GM12878 (cell line): Measurements from ENCODE around the gene CCDC191. TPM values are rescaled to one million over a fixed set of nuclear protein-coding genes. Genes with fewer than 3 reads are reported as not detected.

Experiments used
- ATAC-seq: fragments of 200-7000 bp; cut with Tn5 transposase; 3 replicates; pipeline ENCODE4 v1.9.1; 2020; ENCODE audit warnings: mild to moderate bottlenecking, moderate library complexity
- BruUV-seq: library from RNA; stranded (reverse); fragments of 400-500 nt; replicated peaks from 2 replicates; lab custom pipeline; 2021; lab: Mats Ljungman, UMichigan
- CTCF ChIA-PET: fragments of 300-600 bp; sonication (Branson Sonifier 250); formaldehyde crosslinking; extraction: SDS; loops from one replicate; lab custom pipeline; 2021; ENCODE audit warnings: inconsistent platforms; lab: Yijun Ruan, JAX
- POLR2A ChIA-PET: fragments of 350-600 bp; formaldehyde crosslinking; extraction: SDS; loops from one replicate; lab custom pipeline; 2021; ENCODE audit warnings: inconsistent platforms; lab: Charles Lee
- RAD21 ChIA-PET: fragments of 300-600 bp; sonication (Branson Sonifier 250); formaldehyde crosslinking; loops from one replicate; lab custom pipeline; 2023; ENCODE audit warnings: antibody characterized with exemption; ENCODE audit not compliant: unreplicated experiment; lab: Charles Lee
- SMC1A ChIA-PET: fragments of 300-600 bp; sonication (Branson Sonifier 250); formaldehyde crosslinking; loops from one replicate; lab custom pipeline; 2023; ENCODE audit not compliant: unreplicated experiment, uncharacterized antibody; lab: Charles Lee
- DNase-seq: peaks from one replicate; pipeline ENCODE4 v3.0.0-alpha.2; 2011; ENCODE audit warnings: low read depth, low spot score
- FAIRE-seq: peaks from 3 replicates; lab custom pipeline; 2011; peaks lifted over from hg19 to GRCh38; lab: Jason Lieb, UNC
- H2AFZ ChIP-seq: 2 replicates; pipeline ENCODE4 v1.6.0; 2011; ENCODE audit warnings: low read depth, low read length, control low read depth; ENCODE audit not compliant: control insufficient read depth
- H3K27ac ChIP-seq: 2 replicates; pipeline ENCODE4 v1.5.1; 2011; ENCODE audit warnings: control low read depth; ENCODE audit not compliant: control insufficient read depth, insufficient read depth
- H3K27me3 ChIP-seq, 2 experiments: replicated peaks in 1 of 2; 2 replicates each; pipeline versions ENCODE4 v1.6.0 to v1.6.1; 2011; ENCODE audit warnings: low read length in 1 of 2; ENCODE audit not compliant: control insufficient read depth in 2 of 2, insufficient read depth in 2 of 2
- H3K36me3 ChIP-seq, 2 experiments: 2 replicates each; pipeline ENCODE4 v1.5.1; 2011; ENCODE audit warnings: low read length in 1 of 2; ENCODE audit not compliant: control insufficient read depth in 2 of 2, insufficient read depth in 2 of 2
- H3K4me1 ChIP-seq: 2 replicates; pipeline ENCODE4 v1.6.1; 2011; ENCODE audit warnings: mild to moderate bottlenecking, low read length, moderate library complexity, mixed read lengths; ENCODE audit not compliant: control insufficient read depth, insufficient read depth
- H3K4me2 ChIP-seq: 2 replicates; pipeline ENCODE4 v1.6.0; 2011; ENCODE audit warnings: control low read depth; ENCODE audit not compliant: control insufficient read depth, insufficient read depth
- H3K4me3 ChIP-seq: fragments of 200-600 bp; sonication (generic); 2 replicates; pipeline ENCODE4 v1.5.1; 2016
- H3K79me2 ChIP-seq: 2 replicates; pipeline ENCODE4 v1.6.0; 2011; ENCODE audit warnings: low read length; ENCODE audit not compliant: control insufficient read depth, insufficient read depth
- H3K9ac ChIP-seq: 2 replicates; pipeline ENCODE4 v1.8.0; 2011; ENCODE audit warnings: low read length, control low read depth, mixed read lengths; ENCODE audit not compliant: control insufficient read depth, insufficient read depth
- H3K9me3 ChIP-seq: replicated peaks from 3 replicates; pipeline ENCODE4 v1.5.1; 2011; ENCODE audit warnings: mild to moderate bottlenecking, low read length; ENCODE audit not compliant: control insufficient read depth, insufficient read depth
- H4K20me1 ChIP-seq: 2 replicates; pipeline ENCODE4 v1.6.0; 2011; ENCODE audit not compliant: control insufficient read depth, insufficient read depth
- CHD1 ChIP-seq: IDR thresholded peaks from 2 replicates; pipeline ENCODE4 v1.6.1; 2012; ENCODE audit warnings: low read depth, low read length, improper control_type of control experiment
- ETV6 ChIP-seq, 2 experiments: fragments of 450-650 bp in 1 of 2; IDR thresholded peaks in 1 of 2; conservative IDR thresholded peaks in 1 of 2; 2 replicates each; pipeline ENCODE4 v1.6.1; 2014; ENCODE audit warnings: antibody characterized with exemption in 1 of 2, borderline replicate concordance in 1 of 2, low read depth in 1 of 2, mild to moderate bottlenecking in 1 of 2, moderate library complexity in 1 of 2
- JUND ChIP-seq: IDR thresholded peaks from 2 replicates; pipeline ENCODE4 v1.6.1; 2012; ENCODE audit warnings: low read depth, mild to moderate bottlenecking, low read length, improper control_type of control experiment, moderate library complexity
- POLR2A ChIP-seq: IDR thresholded peaks from 2 replicates; pipeline ENCODE4 v1.6.1; 2011; ENCODE audit warnings: low read depth, mild to moderate bottlenecking, low read length
- RCOR1 ChIP-seq: conservative IDR thresholded peaks from 2 replicates; pipeline ENCODE4 v1.6.1; 2012; ENCODE audit warnings: low read depth, low read length, improper control_type of control experiment
- SPI1 ChIP-seq: IDR thresholded peaks from 2 replicates; pipeline ENCODE4 v1.6.1; 2011; ENCODE audit warnings: low read depth, mild to moderate bottlenecking, low read length, moderate library complexity, borderline replicate concordance; ENCODE audit not compliant: insufficient read depth
- ZBTB11 ChIP-seq: fragments of 450-650 bp; formaldehyde crosslinking; IDR thresholded peaks from 2 replicates; pipeline ENCODE4 v1.5.0; 2022; ENCODE audit warnings: mild to moderate bottlenecking, missing genetic modification characterization
- ZBTB33 ChIP-seq: fragments of 450-650 bp; IDR thresholded peaks from 2 replicates; pipeline ENCODE4 v1.6.1; 2017; ENCODE audit warnings: mild to moderate bottlenecking
- WGBS: methylation state at CpG from one replicate; pipeline ENCODE4 v1.1.6; 2016; ENCODE audit warnings: low lambda C conversion rate; ENCODE audit not compliant: insufficient replicate concordance, insufficient coverage; ENCODE audit errors: missing lambda C conversion rate; 5-methylcytosine and 5-hydroxymethylcytosine counted together
- in situ Hi-C: fragments of 300-500 bp; cut with MboI; formaldehyde crosslinking; loops from 9 replicates; pipeline ENCODE4 v1.14.3; 2018; ENCODE audit warnings: mixed read lengths
- intact Hi-C: fragments of 100-400 bp; cut with micrococcal nuclease; formaldehyde crosslinking; loops from one replicate; pipeline ENCODE4 v1.14.2; 2022; ENCODE audit not compliant: unreplicated experiment
- polyA plus RNA-seq, 11 experiments: library from polyadenylated mRNA; depleted of rRNA in 4 of 11; unstranded in 6 of 11; stranded (reverse) in 5 of 11; fragments of >200 nt; fragmentation: Nextera tagmentation in 4 of 11; fragmentation: Illumina TruSeq in 1 of 11; extraction: Ambion mirVana in 4 of 11; extraction: Trizol in 1 of 11; gene quantifications; 1 replicate in 1 of 11; 2 replicates in 10 of 11; pipeline versions ENCODE4 v1.2.1 to v1.2.3, GENCODE V29; 2011 to 2016; ENCODE audit warnings: inconsistent platforms in 2 of 11, missing spikeins in 2 of 11, low read depth in 1 of 11
- total RNA-seq, 4 experiments: library from RNA; depleted of rRNA in 3 of 4; stranded (reverse); fragments of >200 nt in 3 of 4; fragmentation: Illumina TruSeq in 1 of 4; extraction: Trizol in 1 of 4; gene quantifications; 2 replicates each; pipeline versions ENCODE4 v1.2.1 to v1.2.3, GENCODE V29; 2013 to 2021

CCDC191 gene
- total and polyA plus RNA-seq, 10 of the 15 experiments (the other 5 are each of a cell fraction or from before 2014, with no cell fraction given): 1.2 to 2.9 (median 1.7) TPM

- no peak for TF ChIP-seq ZBTB11 (CRISPR knock-in tag)
- no peak for TF ChIP-seq POLR2A
- no peak for TF ChIP-seq RCOR1
- no peak for TF ChIP-seq SPI1
- no peak for TF ChIP-seq ETV6 (conservative IDR thresholded peaks at IDR 0.05 in 1 of 2, IDR thresholded peaks at IDR 0.05 in 1 of 2; ENCODE audit: borderline replicate concordance in 1 of 2, low read depth in 1 of 2)
- TF ChIP-seq JUND: no peak
- TF ChIP-seq CHD1: no peak
- no peak for TF ChIP-seq ZBTB33
- no peak overlapping the region for H2AFZ ChIP-seq
- no peaks in the 10 kb centered on the region; the same call in 2 of the 3 replicates for H3K9me3 ChIP-seq
- POLR2A ChIA-PET: no interaction called here
- H3K4me3 ChIP-seq: no peak overlapping the region
- RAD21 ChIA-PET: no interaction called here
- no TSS peak for BruUV-seq
- no peak for DNase-seq
- FAIRE-seq: no peak
- no peak overlapping the region for H3K27ac ChIP-seq
- no peak overlapping the region for H3K4me2 ChIP-seq
- whole genome bisulfite sequencing: 99% methylated on average over 3 of the region's 3 CpGs
- H3K27me3 ChIP-seq: no peaks in the 10 kb centered on the region
- H3K79me2 ChIP-seq: no peaks in the 10 kb centered on the region
- H3K4me1 ChIP-seq: peaks cover 4% of the 10 kb centered on the region; the same call in 1 of the 2 replicates
- no peaks in the 10 kb centered on the region for H3K36me3 ChIP-seq
- SMC1A ChIA-PET: no interaction called here
- ATAC-seq: no peak
- intact Hi-C loops: no loop called here
- CTCF ChIA-PET: no interaction called here
- H4K20me1 ChIP-seq: no peaks in the 10 kb centered on the region
- in situ Hi-C loops: no loop called here
- H3K9ac ChIP-seq: no peak overlapping the region
Observed at GRCh38 chr3:113983544-113983943, 72.8 kb downstream of the CCDC191 start.
